Keratinocyte (primary cell): ENCODE data around the gene RIF1. TPM values are rescaled to one million over a fixed set of nuclear protein-coding genes. Genes with fewer than 3 reads are reported as not detected.

ENCODE experiments used
- DNase-seq: peaks from one replicate; pipeline ENCODE4 v3.0.0-alpha.2; 2011; ENCODE audit warnings: low read depth, missing footprints, low spot score
- FAIRE-seq: peaks from 2 replicates; lab custom pipeline; 2011; peaks lifted over from hg19 to GRCh38; lab: Jason Lieb, UNC
- H2AFZ ChIP-seq: 2 replicates; pipeline ENCODE4 v1.6.0; 2012; ENCODE audit warnings: low read length, control low read depth, inconsistent platforms; ENCODE audit not compliant: control insufficient read depth
- H3K27ac ChIP-seq: 2 replicates; pipeline ENCODE4 v1.5.1; 2011; ENCODE audit warnings: low read length; ENCODE audit not compliant: control insufficient read depth, insufficient read depth
- H3K27me3 ChIP-seq: 3 replicates; pipeline ENCODE4 v1.6.0; 2011; ENCODE audit warnings: low read length; ENCODE audit not compliant: control insufficient read depth, insufficient read depth; ENCODE audit errors: extremely low read depth
- H3K36me3 ChIP-seq, 2 experiments: 2 replicates in 1 of 2; 3 replicates in 1 of 2; pipeline ENCODE4 v1.5.1; 2011; ENCODE audit warnings: low read length in 2 of 2, mild to moderate bottlenecking in 1 of 2; ENCODE audit not compliant: control insufficient read depth in 2 of 2, insufficient read depth in 2 of 2; ENCODE audit errors: extremely low read depth in 1 of 2
- H3K4me1 ChIP-seq: 3 replicates; pipeline ENCODE4 v1.5.1; 2011; ENCODE audit warnings: low read length; ENCODE audit not compliant: control insufficient read depth, insufficient read depth; ENCODE audit errors: extremely low read depth
- H3K4me2 ChIP-seq: 3 replicates; pipeline ENCODE4 v1.6.0; 2011; ENCODE audit warnings: low read depth, low read length; ENCODE audit not compliant: control insufficient read depth, insufficient read depth; ENCODE audit errors: extremely low read depth
- H3K4me3 ChIP-seq, 3 experiments: fragments of 200-600 bp in 1 of 3; sonication (generic) in 1 of 3; 2 replicates in 2 of 3; 3 replicates in 1 of 3; pipeline ENCODE4 v1.5.1; 2011 to 2016; ENCODE audit warnings: low read length in 3 of 3, mild to moderate bottlenecking in 3 of 3, control low read depth in 2 of 3, inconsistent platforms in 1 of 3, low read depth in 1 of 3, mixed read lengths in 1 of 3, mixed run types in 1 of 3, moderate library complexity in 1 of 3; ENCODE audit not compliant: control insufficient read depth in 2 of 3, insufficient read depth in 2 of 3; ENCODE audit errors: extremely low read depth in 1 of 3
- H3K79me2 ChIP-seq: 2 replicates; pipeline ENCODE4 v1.6.0; 2012; ENCODE audit warnings: low read length; ENCODE audit not compliant: control insufficient read depth, insufficient read depth
- H3K9ac ChIP-seq: 3 replicates; pipeline ENCODE4 v1.6.0; 2011; ENCODE audit warnings: low read length; ENCODE audit not compliant: control insufficient read depth, insufficient read depth; ENCODE audit errors: extremely low read depth
- H3K9me1 ChIP-seq: 3 replicates; pipeline ENCODE4 v1.6.0; 2011; ENCODE audit warnings: low read length; ENCODE audit not compliant: control insufficient read depth, insufficient read depth; ENCODE audit errors: extremely low read depth
- H3K9me3 ChIP-seq: 2 replicates; pipeline ENCODE4 v1.5.1; 2012; ENCODE audit warnings: low read depth, low read length; ENCODE audit not compliant: control insufficient read depth
- H4K20me1 ChIP-seq: 3 replicates; pipeline ENCODE4 v1.6.0; 2011; ENCODE audit warnings: low read length; ENCODE audit not compliant: control insufficient read depth, insufficient read depth; ENCODE audit errors: extremely low read depth
- CTCF ChIP-seq, 3 experiments: IDR thresholded peaks in 1 of 3; conservative IDR thresholded peaks in 1 of 3; optimal IDR thresholded peaks in 1 of 3; 2 replicates in 2 of 3; 3 replicates in 1 of 3; pipeline versions ENCODE3 to v1.5.1; 2011; ENCODE audit warnings: low read length in 3 of 3, mild to moderate bottlenecking in 3 of 3, moderate library complexity in 2 of 3, control low read depth in 1 of 3, inconsistent platforms in 1 of 3; ENCODE audit not compliant: insufficient read depth in 2 of 3; ENCODE audit errors: extremely low read depth in 1 of 3
- EZH2 ChIP-seq: IDR thresholded peaks from one replicate; pipeline ENCODE4 v1.6.1; 2012; ENCODE audit warnings: inconsistent platforms, mild to moderate bottlenecking, low read length, moderate library complexity
- dilution Hi-C: fragments of 300-500 bp; cut with MboI; formaldehyde crosslinking; loops from one replicate; pipeline ENCODE4 v1.7.0; 2020; ENCODE audit warnings: low sequenced_read_pairs; ENCODE audit not compliant: extremely low pct_ligation_motif_present
- polyA plus RNA-seq, 5 experiments: library from polyadenylated mRNA; depleted of rRNA in 3 of 5; stranded (reverse) in 3 of 5; stranded (forward) in 1 of 5; unstranded in 1 of 5; fragments of >200 nt; gene quantifications; 1 replicate in 1 of 5; 2 replicates in 3 of 5; 3 replicates in 1 of 5; pipeline versions ENCODE4 v1.2.1 to v1.2.3, GENCODE V29; 2011 to 2012; ENCODE audit warnings: missing spikeins in 2 of 5, low read depth in 1 of 5, low replicate concordance in 1 of 5

The RIF1 gene
- polyA plus RNA-seq, 1 donor (not counting 4 experiments of a cell fraction or from before 2014, with no cell fraction given) = 11.5 TPM

- Histone ChIP-seq H3K4me3 (no peak overlapping the region), H3K27me3 (no peaks in the 10 kb centered on the region), H3K9me1 (no peaks in the 10 kb centered on the region), H3K36me3 (no peaks in the 10 kb centered on the region), H4K20me1 (no peaks in the 10 kb centered on the region), H2AFZ (no peak overlapping the region), H3K4me1 (no peaks in the 10 kb centered on the region), H3K9me3 (no peaks in the 10 kb centered on the region), H3K27ac (no peak overlapping the region), H3K4me2 (no peak overlapping the region), H3K9ac (no peak overlapping the region), H3K79me2 (no peaks in the 10 kb centered on the region)
- FAIRE-seq (no peak), DNase-seq (no peak)
- dilution Hi-C loops = no loop called here
- no peak for TF ChIP-seq EZH2
- no peak for TF ChIP-seq CTCF (optimal IDR thresholded peaks at IDR 0.05 in 1 of 3, IDR thresholded peaks at IDR 0.05 in 1 of 3, conservative IDR thresholded peaks at IDR 0.05 in 1 of 3; ENCODE audit: extremely low read depth in 1 of 3, insufficient read depth in 2 of 3, low read length in 3 of 3)
These were observed 5.8 kb upstream of the RIF1 start for GRCh38 chr2:151403914-151404313.

GRCh38 chr2:151405376-151405775 is 4.3 kb upstream of the RIF1 start:
- Histone ChIP-seq H4K20me1 (no peaks in the 10 kb centered on the region), H3K4me2 (no peak overlapping the region), H3K27me3 (no peaks in the 10 kb centered on the region), H3K9ac (no peak overlapping the region), H3K9me3 (no peaks in the 10 kb centered on the region), H3K4me3 (no peak overlapping the region), H3K27ac (no peak overlapping the region), H3K36me3 (no peaks in the 10 kb centered on the region), H3K4me1 (no peaks in the 10 kb centered on the region), H2AFZ (no peak overlapping the region), H3K79me2 (peaks cover 4% of the 10 kb centered on the region), H3K9me1 (no peaks in the 10 kb centered on the region)
- TF ChIP-seq CTCF (optimal IDR thresholded peaks at IDR 0.05 in 1 of 3, IDR thresholded peaks at IDR 0.05 in 1 of 3, conservative IDR thresholded peaks at IDR 0.05 in 1 of 3; ENCODE audit: extremely low read depth in 1 of 3, insufficient read depth in 2 of 3, low read length in 3 of 3) = no peak
- no peak for TF ChIP-seq EZH2
- DNase-seq (no peak), FAIRE-seq (no peak)
- dilution Hi-C loops = no loop called here
